ENCODE data around the gene MTSS2.

The MTSS2 gene

DNA sequence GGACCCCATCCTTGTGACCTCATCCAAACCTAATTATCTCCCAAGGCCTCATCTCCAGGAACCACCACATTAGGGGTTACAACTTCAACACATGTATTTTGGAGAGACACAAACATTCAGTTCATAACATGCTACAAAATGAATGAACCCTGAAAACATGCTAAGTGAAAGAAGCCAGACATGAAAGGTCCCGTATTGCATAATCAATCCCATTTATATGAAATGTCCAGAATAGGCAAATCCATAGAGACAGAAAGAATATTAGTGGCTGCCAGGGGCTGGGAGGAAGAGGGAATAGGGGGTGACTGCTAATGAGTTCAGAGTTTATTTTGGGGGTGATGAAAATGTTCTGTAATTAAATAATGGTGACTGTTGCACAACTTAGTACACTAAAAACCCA is 43.2 kb downstream of the MTSS2 start:
- DNase-seq (ENCODE audit: extremely low spot score): no peak
- ChIA-PET CTCF (no interaction called here), POLR2A (no interaction called here)
- TF ChIP-seq SUZ12 (IDR thresholded peaks at IDR 0.05): no peak
- no peak for TF ChIP-seq ARNT (IDR thresholded peaks at IDR 0.05)
- no peak for TF ChIP-seq FOXK2 (IDR thresholded peaks at IDR 0.05)
- TF ChIP-seq, protein P1, sequence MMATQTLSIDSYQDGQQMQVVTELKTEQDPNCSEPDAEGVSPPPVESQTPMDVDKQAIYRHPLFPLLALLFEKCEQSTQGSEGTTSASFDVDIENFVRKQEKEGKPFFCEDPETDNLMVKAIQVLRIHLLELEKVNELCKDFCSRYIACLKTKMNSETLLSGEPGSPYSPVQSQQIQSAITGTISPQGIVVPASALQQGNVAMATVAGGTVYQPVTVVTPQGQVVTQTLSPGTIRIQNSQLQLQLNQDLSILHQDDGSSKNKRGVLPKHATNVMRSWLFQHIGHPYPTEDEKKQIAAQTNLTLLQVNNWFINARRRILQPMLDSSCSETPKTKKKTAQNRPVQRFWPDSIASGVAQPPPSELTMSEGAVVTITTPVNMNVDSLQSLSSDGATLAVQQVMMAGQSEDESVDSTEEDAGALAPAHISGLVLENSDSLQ (IDR thresholded peaks at IDR 0.05): no peak
- no peak for TF ChIP-seq ZNF384 (IDR thresholded peaks at IDR 0.05)

DNA sequence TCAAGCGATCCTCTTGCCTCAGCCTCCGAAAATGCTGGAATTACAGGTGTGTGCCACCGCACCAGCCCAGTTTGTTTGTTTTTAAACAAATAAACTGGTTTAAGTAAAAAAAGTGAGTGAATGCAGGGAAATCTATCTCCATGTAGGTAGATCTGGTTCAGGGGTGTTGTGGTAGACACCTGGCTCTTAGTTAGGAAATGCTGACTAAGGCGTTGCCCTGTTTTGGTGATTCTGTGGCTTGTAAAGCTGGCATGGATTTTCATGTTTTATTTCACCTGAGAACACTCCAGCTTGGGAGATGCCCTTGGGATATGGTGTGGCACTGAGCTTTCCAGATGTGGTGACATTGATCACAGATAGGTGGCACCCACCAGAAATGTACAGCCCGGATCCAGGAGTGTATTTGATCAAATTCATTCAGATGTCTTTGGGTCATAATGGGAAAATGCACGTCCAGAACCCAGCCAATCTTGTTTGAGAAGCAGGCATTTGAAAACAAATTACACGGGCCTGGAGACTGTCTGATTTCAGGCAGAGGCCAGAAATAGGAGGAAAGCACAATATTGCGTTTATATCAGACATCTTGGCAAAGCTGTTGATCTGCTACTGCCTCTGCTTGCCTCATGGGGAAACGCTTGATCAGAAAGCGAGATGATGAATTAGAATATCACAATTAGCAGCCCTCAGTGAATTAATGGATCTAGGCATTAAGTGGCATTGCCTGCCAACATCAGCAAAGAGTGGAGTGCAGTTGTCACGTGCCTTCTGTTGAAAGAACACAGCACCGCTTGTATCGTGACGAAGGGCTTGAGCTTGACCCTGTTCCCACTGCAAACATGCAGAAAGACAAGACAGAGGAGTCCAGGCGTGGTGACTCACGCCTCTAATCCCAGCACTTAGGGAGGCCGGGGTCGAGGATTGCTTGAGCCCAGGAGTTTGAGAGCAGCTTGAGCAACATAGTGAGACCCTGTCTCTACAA is 46.8 kb downstream of the MTSS2 start:
- TF ChIP-seq SUZ12 (IDR thresholded peaks at IDR 0.05) (no peak), FOXM1 (IDR thresholded peaks at IDR 0.05; ENCODE audit: borderline replicate concordance) (no peak), ELF4 (IDR thresholded peaks at IDR 0.05) (no peak), CTBP1 (IDR thresholded peaks at IDR 0.05; ENCODE audit: borderline replicate concordance) (no peak), HDGF (IDR thresholded peaks at IDR 0.05; ENCODE audit: borderline replicate concordance) (no peak), LEF1 (IDR thresholded peaks at IDR 0.05; ENCODE audit: borderline replicate concordance) (no peak), ARNT (IDR thresholded peaks at IDR 0.05) (no peak), L3MBTL2 (conservative IDR thresholded peaks at IDR 0.05) (no peak), FOXA1 (IDR thresholded peaks at IDR 0.05) (no peak), BHLHE40 (IDR thresholded peaks at IDR 0.05; ENCODE audit: borderline replicate concordance) (no peak), FOXK2 (IDR thresholded peaks at IDR 0.05) (no peak), SP1 (IDR thresholded peaks at IDR 0.05) (no peak)
- TF ChIP-seq, protein P1 (IDR thresholded peaks at IDR 0.05): no peak
- CTCF ChIA-PET: interaction anchor here (1.2 kb wide), 1 partner anchor 14 kb away, joined by 3 read pairs; no protein-coding TSS in a partner anchor
- POLR2A ChIA-PET: no interaction called here
- DNase-seq (ENCODE audit: extremely low spot score): no peak

All from HEK293T (cell line).